Subcutaneous abdominal adipose tissue (tissue), 5 donors: ENCODE results near the gene NDUFC2.

Source experiments
- H3K27ac ChIP-seq: one replicate; pipeline ENCODE4 v1.7.0; 2013; ENCODE audit warnings: low read depth, mild to moderate bottlenecking, inconsistent platforms, low read length, moderate library complexity
- H3K27me3 ChIP-seq, 5 donors: one replicate each; pipeline ENCODE4 v1.7.0; 2013; ENCODE audit warnings: low read length in 5 of 5, inconsistent platforms in 1 of 5; ENCODE audit not compliant: control insufficient read depth in 5 of 5, insufficient read depth in 4 of 5
- H3K36me3 ChIP-seq, 5 donors: one replicate each; pipeline ENCODE4 v1.7.0; 2013; ENCODE audit warnings: low read length in 5 of 5; ENCODE audit not compliant: control insufficient read depth in 5 of 5, insufficient read depth in 5 of 5
- H3K4me1 ChIP-seq, 5 donors: one replicate each; pipeline ENCODE4 v1.7.0; 2013; ENCODE audit warnings: low read length in 5 of 5, mild to moderate bottlenecking in 3 of 5, moderate library complexity in 1 of 5; ENCODE audit not compliant: control insufficient read depth in 5 of 5, insufficient read depth in 5 of 5
- H3K4me3 ChIP-seq, 5 donors: one replicate each; pipeline ENCODE4 v1.7.0; 2013; ENCODE audit warnings: low read length in 5 of 5, low read depth in 1 of 5
- H3K9ac ChIP-seq, 5 donors: one replicate each; pipeline ENCODE4 v1.7.0; 2013; ENCODE audit warnings: low read length in 5 of 5, mild to moderate bottlenecking in 4 of 5, moderate library complexity in 3 of 5
- H3K9me3 ChIP-seq, 5 donors: one replicate each; pipeline ENCODE4 v1.7.0; 2013; ENCODE audit warnings: low read length in 5 of 5; ENCODE audit not compliant: control insufficient read depth in 5 of 5
- donor health status: healthy.
- donor health status: healthy.
- donor health status: healthy.
- donor health status: healthy.
- donor health status: healthy.

NDUFC2 gene

DNA sequence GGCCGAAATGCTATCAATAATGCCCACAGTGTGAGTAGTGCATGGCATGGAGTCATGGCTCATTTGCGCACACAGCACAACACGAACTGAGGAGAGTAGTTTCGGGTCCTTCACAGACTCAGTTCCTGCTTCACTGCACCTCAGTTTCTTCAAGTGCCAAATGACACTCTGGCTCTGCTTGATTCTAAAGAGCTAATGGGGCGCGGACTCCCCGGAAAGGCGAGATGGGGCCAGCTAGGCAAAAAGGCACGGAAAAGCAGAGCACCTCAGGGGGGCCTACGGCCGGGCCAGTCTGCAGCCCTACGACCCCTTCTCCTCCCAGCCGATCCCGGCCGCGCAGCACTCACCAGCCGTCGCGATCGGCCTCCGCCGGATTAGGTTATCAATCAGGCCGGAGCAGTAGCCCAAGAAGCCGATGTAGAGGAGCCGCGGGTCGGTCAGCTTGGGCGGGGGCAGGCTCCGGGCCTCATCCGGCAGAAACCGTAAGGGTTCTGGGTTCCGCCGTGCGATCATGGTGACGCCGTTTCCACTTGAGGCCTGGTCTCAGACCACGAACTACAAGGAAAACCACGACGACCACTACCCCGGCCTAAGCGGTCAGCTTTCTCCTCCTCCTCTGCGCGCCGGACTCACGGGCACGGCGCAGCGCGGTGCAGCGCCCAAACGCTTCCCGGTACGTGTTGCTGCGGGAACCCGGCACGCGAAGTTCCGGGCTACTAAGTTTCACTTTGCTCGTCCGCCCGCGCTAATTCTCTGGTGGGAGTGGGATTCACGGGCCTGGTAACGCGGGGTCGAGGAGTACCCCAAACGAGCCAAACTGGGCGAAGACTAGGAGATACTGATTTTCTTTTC is at the start of gene NDUFC2:
TSS of gene NDUFC2 (minus strand) at position 631 of the 852 bp plus-strand sequence. CDS start at position 513, 118 bp downstream.
- no peaks in the 10 kb centered on the region for H3K36me3 ChIP-seq
- H3K27me3 ChIP-seq: no peaks in the 10 kb centered on the region
- peak within 1 kb of the TSS; percentile 94 for H3K27ac ChIP-seq
- H3K4me1 ChIP-seq: peaks cover 9 to 49% (median 43%) of the 10 kb centered on the region in 5 donors
- peak within 1 kb of the TSS; percentile 79 to 98 (median 92) for H3K9ac ChIP-seq
- H3K4me3 ChIP-seq: peak within 1 kb of the TSS; percentile 67 to 98 (median 88)
- no peaks in the 10 kb centered on the region for H3K9me3 ChIP-seq

DNA sequence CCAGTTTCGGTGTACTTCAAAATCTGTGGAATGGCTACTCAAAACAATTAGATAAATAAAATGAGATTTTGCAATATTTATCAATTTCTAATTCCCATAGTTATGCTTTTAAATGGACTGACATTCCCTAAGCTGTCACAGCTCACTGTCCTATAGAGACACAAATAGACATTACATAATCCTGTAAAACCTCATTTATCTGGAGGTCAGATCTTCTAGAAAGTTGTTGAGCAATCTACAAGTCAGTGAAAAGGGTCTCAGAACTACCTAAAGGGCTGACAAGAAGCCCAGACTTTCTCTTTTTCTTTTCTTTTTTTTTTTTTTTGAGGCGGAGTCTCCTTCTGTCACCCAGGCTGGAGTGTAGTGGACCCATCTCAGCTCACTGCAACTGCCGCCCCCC is 47.7 kb upstream of the NDUFC2 start:
- H3K4me3 ChIP-seq: no peak overlapping the region
- H3K27me3 ChIP-seq: no peaks in the 10 kb centered on the region
- peaks cover 0 to 6% (median 3%) of the 10 kb centered on the region in 5 donors for H3K36me3 ChIP-seq
- H3K4me1 ChIP-seq: peaks cover 0 to 6% (median 2%) of the 10 kb centered on the region in 5 donors
- no peak overlapping the region for H3K9ac ChIP-seq
- H3K9me3 ChIP-seq: no peaks in the 10 kb centered on the region
- no peak overlapping the region for H3K27ac ChIP-seq

DNA sequence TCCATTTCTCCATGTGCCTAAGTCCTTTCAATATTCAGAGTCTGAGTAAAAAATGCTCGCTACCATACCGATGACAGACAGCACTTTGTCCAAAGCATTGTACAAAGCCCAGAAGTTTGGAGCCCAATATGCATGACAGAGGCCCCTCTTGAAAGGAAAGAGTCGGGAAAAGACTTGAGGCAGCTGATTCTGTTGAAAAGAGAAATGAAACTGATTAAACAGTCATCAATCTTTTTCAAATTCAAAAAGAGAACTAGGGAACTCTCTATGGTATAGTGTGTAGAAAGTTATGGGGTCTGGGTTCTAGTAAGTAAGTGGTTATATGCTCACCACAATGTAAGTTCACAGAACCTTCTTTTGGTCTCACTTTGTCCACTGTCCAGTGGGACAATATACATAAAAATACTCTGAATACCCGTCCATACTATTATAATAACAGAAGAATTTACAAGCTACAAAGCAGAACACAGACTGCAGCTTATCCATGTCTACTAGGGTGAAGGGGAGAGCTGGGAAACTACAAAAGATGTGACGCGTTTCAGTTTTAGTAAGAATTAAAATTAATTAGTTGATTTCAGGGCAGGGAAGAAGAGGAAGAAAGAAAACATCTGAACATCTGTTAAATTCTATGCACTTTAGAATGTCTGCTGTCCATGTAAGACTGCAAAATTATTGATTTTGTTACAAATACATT is 33.1 kb upstream of the NDUFC2 start:
- Histone ChIP-seq H3K27ac (no peak overlapping the region), H3K27me3 (no peaks in the 10 kb centered on the region), H3K36me3 (peaks cover 12 to 33% (median 23%) of the 10 kb centered on the region in 5 donors), H3K4me1 (peaks cover 0 to 3% (median 0%) of the 10 kb centered on the region in 5 donors), H3K4me3 (no peak overlapping the region), H3K9me3 (no peaks in the 10 kb centered on the region), H3K9ac (no peak overlapping the region)

DNA sequence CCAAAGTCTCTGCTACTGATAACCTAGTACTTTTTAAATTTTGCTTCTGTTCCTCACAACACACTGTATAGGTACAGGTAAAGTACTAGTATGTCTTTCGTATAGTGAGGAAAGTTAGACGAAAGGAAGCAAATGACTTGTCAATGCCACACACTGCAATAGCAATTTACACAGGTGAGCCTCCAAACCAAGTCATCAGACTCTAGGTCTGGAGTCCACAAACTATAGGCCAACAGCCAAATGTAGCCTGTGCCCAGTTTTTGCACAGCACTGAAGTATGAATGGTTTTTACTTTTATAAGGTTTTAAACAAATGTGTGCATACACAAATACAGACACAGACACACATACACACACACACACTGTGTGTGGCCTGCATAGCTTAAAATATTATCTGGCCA is 31.6 kb upstream of the NDUFC2 start:
- no peak overlapping the region for H3K9ac ChIP-seq
- peaks cover 14 to 33% (median 23%) of the 10 kb centered on the region in 5 donors for H3K36me3 ChIP-seq
- no peak overlapping the region for H3K4me3 ChIP-seq
- H3K9me3 ChIP-seq: no peaks in the 10 kb centered on the region
- H3K27me3 ChIP-seq: no peaks in the 10 kb centered on the region
- no peak overlapping the region for H3K27ac ChIP-seq
- H3K4me1 ChIP-seq: peaks cover 0 to 3% (median 0%) of the 10 kb centered on the region in 5 donors

DNA sequence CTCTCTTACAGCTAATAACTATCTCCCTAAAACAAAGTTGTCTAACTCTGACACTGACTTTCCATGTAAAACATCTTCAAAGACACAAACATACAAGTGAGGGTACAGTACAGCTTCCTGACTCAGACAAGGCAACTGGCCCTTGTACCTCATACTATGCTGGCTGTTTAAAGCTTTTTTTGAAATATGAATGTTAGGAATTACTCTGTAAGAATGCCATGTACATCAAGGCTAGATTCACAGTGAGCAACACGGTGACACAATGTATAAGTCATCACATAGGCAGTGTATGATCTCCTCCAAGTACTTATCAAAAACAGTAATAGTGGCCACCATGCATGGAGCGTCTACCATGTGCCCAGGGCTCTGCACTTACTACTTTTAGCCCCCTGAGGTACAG is 31.2 kb upstream of the NDUFC2 start:
- no peak overlapping the region for H3K9ac ChIP-seq
- H3K36me3 ChIP-seq: peaks cover 14 to 33% (median 23%) of the 10 kb centered on the region in 5 donors

DNA sequence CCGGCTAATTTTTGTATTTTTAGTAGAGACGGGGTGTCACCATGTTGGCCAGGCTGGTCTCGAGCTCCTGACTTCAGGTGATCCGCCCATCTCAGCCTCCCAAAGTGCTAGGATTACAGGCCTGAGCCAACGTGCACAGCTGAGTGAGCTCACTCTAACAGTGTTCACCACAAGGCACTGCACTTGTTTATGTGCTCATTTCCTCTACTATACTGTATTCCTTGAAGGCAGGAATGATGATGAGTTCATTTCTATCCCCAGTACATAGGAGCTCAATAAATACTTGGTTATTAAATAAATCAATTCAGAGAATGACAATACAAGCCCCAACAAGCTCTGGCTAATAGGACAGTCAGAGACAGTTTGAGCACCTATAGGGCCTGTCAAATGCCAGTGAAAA is 30.7 kb upstream of the NDUFC2 start:
- H3K9me3 ChIP-seq: no peaks in the 10 kb centered on the region
- H3K27me3 ChIP-seq: no peaks in the 10 kb centered on the region
- H3K4me3 ChIP-seq: no peak overlapping the region
- no peak overlapping the region for H3K27ac ChIP-seq
- peaks cover 14 to 33% (median 23%) of the 10 kb centered on the region in 5 donors for H3K36me3 ChIP-seq
- peaks cover 0 to 3% (median 0%) of the 10 kb centered on the region in 5 donors for H3K4me1 ChIP-seq
- H3K9ac ChIP-seq: no peak overlapping the region

More for the DNA sequence above, 31.2 kb upstream of the NDUFC2 start:
- H3K4me1 ChIP-seq: peaks cover 0 to 3% (median 0%) of the 10 kb centered on the region in 5 donors
- no peaks in the 10 kb centered on the region for H3K27me3 ChIP-seq
- no peaks in the 10 kb centered on the region for H3K9me3 ChIP-seq
- H3K27ac ChIP-seq: no peak overlapping the region
- H3K4me3 ChIP-seq: no peak overlapping the region

DNA sequence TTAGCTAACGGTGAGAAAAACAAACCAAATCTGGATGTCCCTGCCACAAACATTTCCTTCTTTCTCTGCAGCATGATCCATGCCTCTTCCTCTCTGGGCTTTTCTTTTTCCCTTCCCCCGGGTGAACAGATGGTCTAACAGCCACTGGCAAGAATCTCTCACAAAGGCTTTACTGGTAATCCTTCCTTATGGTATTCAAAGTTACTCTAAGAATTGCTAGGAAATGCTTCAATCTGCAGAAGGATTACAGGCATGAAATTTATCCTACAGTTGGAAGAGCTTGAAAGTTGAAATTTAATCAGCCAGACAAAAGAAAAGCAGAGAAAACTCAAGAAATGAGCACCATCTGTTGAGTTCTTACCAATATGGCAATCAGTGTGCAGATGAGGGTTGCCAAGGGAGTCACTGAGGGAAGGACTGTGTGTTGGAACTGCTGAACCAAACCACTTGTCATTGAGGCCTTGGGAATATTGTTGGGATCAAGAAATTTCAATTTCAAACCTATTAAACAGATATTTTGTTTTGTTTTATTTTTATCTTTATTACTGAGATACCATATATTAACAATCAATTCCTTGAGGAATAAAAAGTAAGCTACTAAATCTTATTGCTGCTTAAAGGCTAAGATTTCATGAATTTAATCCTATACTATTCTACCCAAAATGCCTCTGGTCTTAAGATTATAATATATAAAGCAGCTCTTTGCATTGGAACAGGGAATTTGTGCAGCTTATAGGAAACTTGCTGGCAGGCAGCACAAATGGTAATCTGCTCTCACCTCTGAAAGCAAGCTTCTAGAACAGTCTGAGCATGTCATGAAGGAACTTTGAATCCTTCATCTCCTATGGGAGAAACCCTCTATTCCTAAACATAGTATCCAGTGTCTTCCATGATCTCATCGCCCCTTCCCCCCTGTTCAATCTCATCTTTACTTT is 29.7 kb upstream of the NDUFC2 start:
- no peaks in the 10 kb centered on the region for H3K9me3 ChIP-seq
- no peak overlapping the region for H3K4me3 ChIP-seq
- peaks cover 0 to 3% (median 0%) of the 10 kb centered on the region in 5 donors for H3K4me1 ChIP-seq
- H3K36me3 ChIP-seq: peaks cover 14 to 33% (median 23%) of the 10 kb centered on the region in 5 donors
- H3K27me3 ChIP-seq: no peaks in the 10 kb centered on the region
- H3K27ac ChIP-seq: no peak overlapping the region
- no peak overlapping the region for H3K9ac ChIP-seq

DNA sequence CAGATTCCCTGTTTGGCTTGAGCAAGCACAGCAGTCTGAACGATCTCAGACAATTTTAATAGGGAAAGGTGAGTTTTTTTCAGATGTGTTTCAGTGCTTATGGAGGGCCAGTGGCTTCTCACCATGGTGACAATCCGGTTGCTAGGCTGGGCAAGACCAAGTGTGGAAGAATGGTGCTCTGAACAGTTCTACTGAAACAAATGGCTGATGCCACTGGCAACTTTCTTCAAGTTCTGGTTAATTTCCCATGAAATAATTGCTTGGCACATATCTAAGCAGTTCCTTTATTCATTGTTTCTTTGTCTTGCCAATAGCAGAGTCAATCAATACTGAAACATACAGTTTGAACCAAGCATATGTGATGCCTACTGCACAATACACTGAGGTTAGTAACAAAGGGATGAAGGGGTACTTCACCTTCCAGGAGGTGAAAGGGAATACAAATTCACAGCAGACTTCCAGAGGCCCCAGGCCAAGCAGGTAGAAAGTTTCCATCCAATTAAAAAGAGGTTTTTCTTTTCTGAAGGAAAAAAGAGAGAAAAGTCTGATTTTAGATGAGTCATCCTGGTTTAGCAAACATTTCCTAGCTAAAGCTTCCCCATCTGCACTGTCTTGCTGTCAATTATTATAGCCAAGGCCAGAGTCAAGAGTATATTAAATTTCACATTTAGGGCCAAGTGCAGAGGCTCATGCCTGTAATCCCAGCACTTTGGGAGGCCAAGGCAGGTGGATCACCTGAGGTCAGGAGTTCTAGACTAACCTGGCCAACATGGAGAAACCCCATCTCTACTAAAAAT is 21.2 kb upstream of the NDUFC2 start:
- Histone ChIP-seq H3K9me3 (no peaks in the 10 kb centered on the region), H3K4me1 (no peaks in the 10 kb centered on the region), H3K9ac (no peak overlapping the region), H3K27ac (no peak overlapping the region), H3K36me3 (peaks cover 18 to 26% (median 23%) of the 10 kb centered on the region in 5 donors), H3K27me3 (no peaks in the 10 kb centered on the region), H3K4me3 (no peak overlapping the region)

DNA sequence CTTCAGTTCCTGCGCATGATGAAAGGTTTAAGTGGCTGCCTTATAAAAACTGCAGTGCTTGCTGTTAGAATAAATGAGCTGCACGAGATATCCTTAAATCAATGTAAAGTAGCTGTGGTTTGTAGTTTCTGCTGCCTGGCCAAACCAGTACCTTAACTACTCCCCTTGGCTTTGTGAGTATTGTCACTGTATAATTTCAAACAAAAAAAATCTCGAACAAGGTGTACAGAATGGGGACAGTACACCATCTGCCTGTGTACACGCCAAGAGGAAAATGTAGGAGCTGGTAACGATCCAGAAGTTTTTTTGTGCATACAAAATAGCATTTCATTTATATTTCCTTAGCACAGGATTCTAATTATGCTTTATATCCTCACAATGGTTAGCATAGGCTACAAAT is 20.6 kb upstream of the NDUFC2 start:
- Histone ChIP-seq H3K27me3 (no peaks in the 10 kb centered on the region), H3K27ac (no peak overlapping the region), H3K9ac (no peak overlapping the region), H3K9me3 (no peaks in the 10 kb centered on the region), H3K4me3 (no peak overlapping the region), H3K36me3 (peaks cover 18 to 26% (median 23%) of the 10 kb centered on the region in 5 donors), H3K4me1 (no peaks in the 10 kb centered on the region)
